Effector CD8-positive, alpha-beta T cell (primary cell): ENCODE data around the gene CDK11A.
A peak's percentile ranks its signal among the peaks of the same experiment; 100 is the strongest.

Source experiments
- DNase-seq: peaks from one replicate; lab custom pipeline; 2025; lab: John Stamatoyannopoulos, UW
- total RNA-seq, 4 experiments: gene quantifications; one replicate each; lab custom pipeline; 2026; lab: John Stamatoyannopoulos, UW

The CDK11A gene
- 4.8 to 10.1 (median 8.4) reads per million in 4 experiments for total RNA-seq

DNA sequence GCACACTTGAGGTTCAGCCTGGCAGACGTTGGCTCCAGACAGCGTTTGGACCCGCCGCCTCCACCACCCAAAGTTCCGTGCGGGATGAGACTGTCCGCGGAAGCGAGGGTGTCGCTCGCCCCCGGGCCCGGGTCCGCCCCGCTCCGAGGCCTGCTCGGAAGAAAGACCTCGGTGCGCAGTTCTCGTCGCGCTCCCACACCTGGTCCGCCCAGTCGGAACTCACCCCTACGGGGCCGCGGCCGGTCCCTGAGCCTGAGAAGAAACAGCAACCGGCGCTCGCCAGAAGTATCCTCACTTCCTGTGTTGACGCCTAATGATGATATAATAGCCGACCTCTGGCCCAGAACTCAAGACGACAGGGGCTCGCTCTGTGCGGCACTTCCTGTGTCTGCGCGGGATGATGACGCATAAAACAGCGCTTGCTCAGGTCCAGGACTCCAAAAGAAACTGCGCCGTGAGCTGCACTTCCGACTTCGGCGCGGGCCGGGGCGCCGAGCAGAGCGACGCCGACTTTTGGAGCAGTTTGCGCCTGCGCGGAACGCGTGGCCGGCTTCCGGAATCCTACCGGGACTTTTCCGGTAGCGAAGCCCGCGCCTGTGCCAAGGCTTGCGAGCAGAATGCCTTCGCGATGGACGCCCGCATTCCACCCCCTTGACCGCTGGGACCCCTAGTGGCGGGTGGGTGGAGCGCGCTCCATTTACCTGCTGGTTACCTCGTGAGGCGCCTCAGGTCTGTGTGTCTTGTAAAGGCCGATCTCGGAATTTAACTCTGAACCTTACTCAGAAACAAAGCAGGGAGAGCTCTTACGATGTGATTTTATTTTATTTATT lies at the start of gene CDK11A:
TSS of gene CDK11A (minus strand) at position 323 of the 830 bp plus-strand sequence. CDS start 1,539 bp downstream, outside the sequence.
- peak; percentile 94 for DNase-seq

DNA sequence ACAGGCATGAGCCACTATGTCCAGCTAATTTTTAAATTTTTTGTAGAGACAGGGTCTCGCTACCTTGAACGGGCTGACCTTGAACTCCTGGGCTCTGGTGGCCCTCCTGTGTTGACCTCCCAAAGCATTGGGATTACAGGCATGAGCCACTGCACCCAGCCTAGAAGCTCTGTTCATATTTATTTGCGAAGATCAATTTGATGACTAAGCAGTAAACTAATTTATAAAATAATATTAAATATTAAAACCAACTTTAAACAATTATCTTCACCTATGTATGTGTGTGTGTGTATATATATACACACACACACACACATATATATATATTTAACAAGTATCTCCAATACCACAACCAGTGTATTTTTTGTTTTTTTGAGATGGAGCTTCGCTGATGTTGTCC lies 49.7 kb upstream of the CDK11A start:
- DNase-seq, result no peak

- DNase-seq, result no peak
These were observed 46.9 kb upstream of the CDK11A start for GRCh38 chr1:1771096-1771495.

GRCh38 chr1:1770102-1770501 lies 45.9 kb upstream of the CDK11A start:
- DNase-seq, result no peak

GRCh38 chr1:1768249-1768992 lies 44.3 kb upstream of the CDK11A start:
- no peak for DNase-seq

DNA sequence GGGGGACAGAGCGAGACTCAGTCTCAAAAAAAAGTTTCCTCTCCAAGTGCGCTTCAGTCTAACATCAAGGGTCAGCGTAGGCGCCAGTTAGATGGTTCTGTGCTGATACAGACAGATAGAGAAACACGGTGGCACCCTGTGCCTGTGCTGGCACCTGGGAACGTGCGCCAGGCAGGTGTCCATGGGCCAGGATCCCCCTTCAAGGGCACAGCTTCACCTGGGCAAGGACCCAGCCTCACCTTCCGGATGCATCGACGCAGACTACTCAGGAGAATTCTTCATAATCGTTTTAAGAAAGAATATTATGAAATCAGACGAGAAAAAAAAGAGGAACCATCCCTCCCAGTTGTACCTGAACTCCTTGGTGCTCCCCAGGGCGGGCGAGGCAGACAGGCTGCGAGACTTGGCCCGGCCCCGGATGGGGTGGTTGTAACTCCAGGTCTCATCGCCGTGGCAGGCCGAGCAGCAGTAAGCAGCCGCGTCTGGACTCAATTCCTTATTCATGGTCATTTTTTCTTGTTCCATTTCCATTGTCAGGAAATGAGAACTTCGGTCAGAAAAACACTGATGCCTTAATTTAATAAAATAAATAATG lies 40.8 kb upstream of the CDK11A start:
- no peak for DNase-seq

DNA sequence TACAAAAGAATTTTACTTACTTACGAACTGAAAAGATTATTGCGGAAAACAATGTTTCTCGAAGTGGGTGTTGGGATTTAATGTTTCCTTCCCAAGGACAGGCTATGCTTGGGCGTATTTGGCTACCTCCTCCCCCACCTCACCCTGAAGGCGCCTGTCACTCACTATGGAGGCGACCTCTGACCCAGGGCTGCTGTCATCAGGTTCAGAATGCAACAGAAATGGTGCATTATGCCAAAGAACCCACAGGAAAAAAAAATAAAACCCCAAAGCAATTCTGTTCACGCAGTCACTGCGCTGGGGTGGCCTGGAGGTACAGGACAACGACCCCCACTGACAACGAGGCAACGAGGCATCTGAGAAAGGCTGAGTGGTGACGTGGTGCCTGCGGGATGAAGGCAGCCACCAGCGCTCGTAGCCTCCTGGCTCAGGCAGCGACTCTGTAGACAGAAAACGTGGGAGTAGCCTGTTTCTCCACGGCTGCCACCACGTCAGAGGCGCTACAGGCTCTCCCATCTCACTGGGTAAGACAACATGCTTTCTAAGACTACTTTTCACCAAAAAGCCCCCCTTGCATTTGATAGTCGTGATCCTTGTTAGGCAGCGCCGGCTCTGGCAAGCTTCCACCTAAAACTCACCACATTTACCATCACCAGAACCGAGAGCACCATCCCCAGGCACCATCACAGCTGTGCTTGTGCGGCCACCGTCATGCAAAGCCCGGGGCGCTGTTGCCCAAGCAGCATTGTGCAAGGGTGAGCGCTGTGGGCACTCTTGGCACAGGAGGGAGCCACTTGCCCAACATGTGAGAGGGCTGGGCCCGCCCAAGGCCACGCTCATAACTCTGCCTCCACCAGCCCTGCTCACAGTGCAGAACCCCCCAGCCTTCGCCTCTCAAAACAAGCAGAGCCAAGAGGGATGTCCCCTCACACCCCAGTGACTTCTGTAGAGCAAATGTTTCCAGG lies 39.8 kb upstream of the CDK11A start:
- DNase-seq, result no peak

DNA sequence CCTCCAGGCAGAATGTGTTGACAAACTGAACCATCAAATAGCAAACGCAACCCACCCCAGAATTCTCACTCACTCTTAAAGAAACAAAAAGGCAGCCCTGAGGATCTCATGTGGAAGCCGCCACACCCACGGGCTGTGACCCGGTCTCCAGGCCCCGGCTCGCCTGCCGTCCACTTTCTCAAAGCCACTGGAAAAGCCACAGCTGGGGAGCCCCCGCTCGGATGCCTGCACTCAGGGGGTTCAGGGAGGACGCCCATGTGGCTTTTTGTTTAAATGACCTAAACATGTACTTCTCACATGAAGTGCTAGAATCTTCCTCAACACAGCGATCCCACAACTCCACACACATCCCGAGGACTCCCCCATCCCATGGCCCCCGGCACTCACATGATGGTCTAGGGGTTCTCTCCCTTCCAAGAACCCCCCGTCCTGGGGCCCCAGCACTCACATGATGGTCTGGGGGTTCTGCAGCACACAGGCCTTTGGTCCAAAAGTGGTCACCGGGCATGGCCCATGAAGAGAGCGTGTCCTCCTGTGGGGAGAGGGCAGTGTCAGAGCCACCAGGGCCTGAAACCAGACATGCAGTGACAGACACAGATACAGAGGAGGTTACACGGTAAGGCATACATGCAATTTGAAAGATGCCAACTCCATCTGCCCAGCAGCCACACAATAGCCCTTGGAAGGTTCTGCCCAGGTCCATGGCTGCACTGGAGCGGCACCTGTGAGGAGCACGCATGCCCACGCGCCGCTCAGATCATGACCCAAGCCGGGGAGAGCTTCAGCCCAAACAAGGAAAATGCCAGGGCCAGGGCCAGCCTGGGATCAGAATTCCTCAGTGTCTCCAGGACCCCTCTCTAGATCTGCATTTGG lies 37.6 kb upstream of the CDK11A start:
- no peak for DNase-seq

GRCh38 chr1:1760715-1761114 lies 36.6 kb upstream of the CDK11A start:
- DNase-seq, result no peak

DNA sequence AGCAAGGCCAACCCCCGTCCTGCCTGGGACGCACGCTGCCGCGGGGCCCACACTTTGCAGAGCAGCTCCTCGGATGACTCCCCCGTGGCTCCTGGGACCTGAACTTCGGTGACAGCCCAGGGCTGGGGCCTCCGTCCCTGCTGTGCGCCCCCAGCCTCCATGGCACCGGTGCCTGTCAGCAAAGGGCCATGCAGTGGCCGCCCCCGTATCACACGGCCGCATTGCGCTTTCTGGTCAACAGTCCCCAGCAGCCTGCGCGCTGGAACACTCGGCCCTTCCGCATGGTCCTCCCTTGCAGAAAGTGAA lies 36.1 kb upstream of the CDK11A start:
- no peak for DNase-seq

DNA sequence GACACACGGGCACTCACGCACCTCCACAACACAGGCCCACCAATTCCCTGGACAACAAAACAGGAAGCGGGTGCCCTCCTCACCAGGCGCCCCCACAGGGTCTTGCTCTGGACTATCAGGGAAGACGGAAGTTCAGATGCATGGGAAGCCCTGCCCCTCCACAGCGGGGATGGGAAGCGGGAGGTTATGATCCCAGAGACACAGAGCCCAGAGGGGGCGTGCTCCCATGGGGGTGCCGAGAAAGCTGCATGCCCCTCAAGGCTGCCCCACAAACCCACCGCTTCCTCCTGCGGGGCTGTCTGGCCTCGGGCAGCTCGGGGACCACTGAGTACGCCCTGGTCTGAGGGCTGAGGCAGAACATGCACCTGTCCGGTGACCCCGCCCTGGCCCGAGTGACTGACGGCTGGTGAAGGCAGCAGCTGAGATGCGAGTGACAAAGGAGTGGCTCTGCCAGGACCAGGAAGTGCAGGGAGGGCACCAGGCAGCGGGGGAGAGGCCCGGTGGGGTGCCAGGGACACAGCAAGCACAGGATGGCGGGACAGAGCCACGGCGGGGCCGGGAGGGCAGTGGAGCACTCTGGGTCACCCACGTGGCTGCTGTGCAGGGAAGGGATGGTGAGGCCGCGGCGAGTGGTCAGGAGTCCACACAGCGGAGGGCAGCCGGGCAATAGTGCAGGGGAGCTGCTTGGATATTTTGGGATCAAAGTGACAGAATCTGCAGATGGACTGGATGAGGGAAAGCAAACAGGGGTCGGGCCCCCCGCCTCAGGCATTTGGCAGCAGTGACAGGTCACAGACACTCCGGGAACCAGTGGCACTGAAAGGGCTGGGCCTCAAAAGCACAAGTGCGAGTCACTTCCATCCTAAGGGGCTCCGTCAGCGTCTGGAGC lies 35.5 kb upstream of the CDK11A start:
- no peak for DNase-seq

GRCh38 chr1:1758692-1759455 lies 34.7 kb upstream of the CDK11A start:
- no peak for DNase-seq

DNA sequence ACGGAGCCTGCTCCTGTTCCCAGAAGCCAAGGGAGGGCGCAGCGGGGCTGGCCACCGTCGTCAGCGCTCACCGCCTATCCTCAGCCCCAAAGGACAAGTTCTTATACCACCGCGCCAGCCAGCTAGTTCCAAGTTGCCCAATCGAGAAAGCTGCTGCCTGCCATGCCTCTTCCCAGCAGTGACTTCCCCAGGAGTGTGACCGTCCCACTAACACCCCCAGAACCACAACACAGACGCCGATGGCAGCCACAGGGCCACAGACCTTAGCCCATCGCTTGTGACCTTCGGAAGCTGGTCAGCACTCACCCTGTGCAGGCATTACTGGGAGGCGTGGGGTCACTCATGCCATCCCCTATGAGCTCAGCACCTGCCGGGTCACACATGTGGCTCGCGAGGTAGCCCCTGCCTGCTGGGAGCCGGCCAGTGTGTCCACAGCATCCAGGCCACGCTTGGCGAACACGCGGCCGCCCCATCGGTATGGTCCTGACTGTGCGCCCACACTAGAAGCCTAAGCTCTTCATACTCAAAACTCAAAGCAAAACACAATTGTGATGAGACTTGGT lies 34.0 kb upstream of the CDK11A start:
- DNase-seq, result no peak

GRCh38 chr1:1757422-1758058 lies 33.4 kb upstream of the CDK11A start:
- DNase-seq, result no peak

DNA sequence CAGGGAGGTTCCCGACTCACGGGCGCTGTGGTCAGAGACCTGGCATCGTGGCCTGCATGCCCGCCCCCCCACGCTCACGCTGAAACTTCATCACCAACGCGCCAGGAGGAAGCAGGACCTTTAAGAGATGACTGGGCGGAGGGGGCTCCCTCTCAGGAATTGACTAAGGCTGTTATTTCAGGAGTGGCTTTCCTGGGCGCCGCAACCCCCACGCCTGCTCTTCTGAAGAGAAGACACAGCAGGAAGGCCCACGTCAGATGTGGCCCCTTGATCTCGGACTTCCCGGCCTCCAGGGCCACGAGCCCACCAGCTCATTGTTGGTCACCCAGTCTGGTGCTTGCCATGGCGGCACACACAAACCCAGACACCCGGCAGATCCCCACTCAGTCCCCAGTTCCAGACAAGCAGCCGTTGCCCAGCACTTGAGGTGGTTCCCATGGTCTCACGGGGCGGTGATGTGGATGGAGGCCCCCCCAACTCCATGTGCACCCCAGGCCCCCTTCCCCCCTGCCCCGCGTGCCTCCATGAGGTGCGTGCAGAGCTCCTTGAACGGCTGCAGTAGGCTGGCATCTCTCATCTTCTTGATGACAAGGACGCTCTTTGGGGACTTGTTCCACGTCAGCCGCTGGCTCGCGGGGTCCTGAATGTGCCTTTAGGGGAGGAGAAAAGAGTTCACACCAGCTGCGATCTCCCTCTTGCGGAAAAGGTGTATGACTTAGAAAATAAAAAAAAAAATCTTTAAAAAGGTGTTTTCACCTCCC lies 32.7 kb upstream of the CDK11A start:
- no peak for DNase-seq

DNA sequence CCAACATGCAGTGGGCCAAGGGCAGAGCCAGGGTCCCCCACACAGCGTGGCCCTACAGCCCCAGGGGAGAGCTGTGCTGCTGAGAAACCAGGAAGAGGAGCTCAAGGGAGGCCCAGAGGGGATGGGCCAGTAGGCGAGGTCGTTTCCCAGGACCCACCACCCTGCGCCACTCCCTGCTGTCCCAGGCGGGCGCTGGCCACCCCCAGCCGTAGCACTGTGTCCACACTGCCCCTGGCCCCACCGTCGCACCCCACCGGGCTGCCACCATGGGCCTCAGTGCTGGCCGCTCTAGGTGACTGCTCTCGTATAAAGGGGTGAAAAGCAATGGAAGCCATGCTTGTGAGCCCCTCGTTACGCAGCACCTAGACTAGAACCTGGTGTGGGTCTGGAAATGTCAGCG lies 31.7 kb upstream of the CDK11A start:
- DNase-seq, result no peak

DNA sequence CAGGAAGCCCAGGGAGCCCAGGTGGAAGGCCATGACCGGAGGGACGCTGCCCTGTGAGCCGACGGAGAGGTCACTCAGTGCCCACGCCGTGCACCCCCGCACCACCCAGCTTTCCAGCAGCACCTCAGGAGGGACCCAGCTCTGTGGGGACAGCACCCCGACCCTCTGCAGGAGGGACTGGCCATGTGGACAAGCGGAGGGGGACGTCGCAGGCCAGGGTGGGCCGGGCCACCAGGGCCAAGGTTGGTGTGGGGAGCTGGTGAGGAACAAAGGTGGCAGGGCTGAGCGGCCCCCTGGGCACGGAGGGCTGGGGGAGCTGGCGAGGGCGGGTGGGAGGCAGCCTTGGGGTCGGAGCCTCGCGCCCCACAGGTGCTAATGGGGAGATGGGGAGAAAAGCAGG lies 31.3 kb upstream of the CDK11A start:
- no peak for DNase-seq
